HCT116 (cell line): ENCODE results near the gene ZNF239. TPM values are rescaled to one million over a fixed set of nuclear protein-coding genes. Genes with fewer than 3 reads are reported as not detected.

ENCODE experiments used
- ATAC-seq: fragments of 200-7000 bp; cut with Tn5 transposase; 2 replicates; pipeline ENCODE4 v1.9.1; 2020; ENCODE audit warnings: mild to moderate bottlenecking, moderate library complexity
- BruUV-seq: library from RNA; stranded (reverse); fragments of 400-500 nt; replicated peaks from 2 replicates; lab custom pipeline; 2021; lab: Mats Ljungman, UMichigan
- CTCF ChIA-PET: fragments of 300-600 bp; sonication (Branson Sonifier 250); formaldehyde crosslinking; loops from one replicate; lab custom pipeline; 2021; ENCODE audit warnings: antibody characterized with exemption; lab: Charles Lee
- POLR2A ChIA-PET: fragments of 300-600, 350-600 bp; sonication (Branson Sonifier 250); formaldehyde crosslinking; loops from one replicate; lab custom pipeline; 2021; ENCODE audit warnings: antibody characterized with exemption; lab: Charles Lee
- RAD21 ChIA-PET, 2 experiments: fragments of 300-600 bp; sonication (Branson Sonifier 250); formaldehyde crosslinking; loops; one replicate each; lab custom pipeline; 2023; ENCODE audit warnings: low total read pairs in 2 of 2; ENCODE audit not compliant: uncharacterized antibody in 2 of 2, unreplicated experiment in 2 of 2, low non-redundant PET in 1 of 2; lab: Charles Lee
- DNase-seq: peaks from one replicate; pipeline ENCODE4 v3.0.0-alpha.2; 2010; ENCODE audit warnings: low read depth, low spot score
- H2AFZ ChIP-seq: fragments of 200-600 bp; shearing (Covaris generic), sonication (generic); 2 replicates; pipeline ENCODE4 v1.6.1; 2017; ENCODE audit warnings: low read depth, mixed run types, mixed read lengths, antibody characterized with exemption, low read length; ENCODE audit not compliant: poor library complexity, severe bottlenecking
- H3K27ac ChIP-seq: 2 replicates; pipeline ENCODE4 v1.5.1; 2012; ENCODE audit warnings: low read depth, low read length
- H3K27me3 ChIP-seq: fragments of 200-600 bp; sonication (generic); 2 replicates; pipeline ENCODE4 v1.6.1; 2016; ENCODE audit warnings: mixed run types, low read length, mixed read lengths; ENCODE audit not compliant: insufficient read depth
- H3K36me3 ChIP-seq, 2 experiments: fragments of 200-500 bp in 1 of 2; fragments of 200-600 bp in 1 of 2; sonication (Bioruptor generic) in 1 of 2; sonication (generic) in 1 of 2; 2 replicates each; pipeline versions ENCODE4 v1.5.1 to v1.6.1; 2014 to 2016; ENCODE audit warnings: low read length in 2 of 2, inconsistent platforms in 1 of 2, mixed read lengths in 1 of 2, mixed run types in 1 of 2; ENCODE audit not compliant: insufficient read depth in 2 of 2, control insufficient read depth in 1 of 2
- H3K4me1 ChIP-seq, 2 experiments: fragments of 200-600 bp in 1 of 2; sonication (generic) in 1 of 2; 2 replicates each; pipeline versions ENCODE4 v1.5.1 to v1.6.1; 2012 to 2017; ENCODE audit warnings: low read length in 2 of 2, inconsistent platforms in 1 of 2, mild to moderate bottlenecking in 1 of 2, mixed read lengths in 1 of 2, mixed run types in 1 of 2, moderate library complexity in 1 of 2; ENCODE audit not compliant: insufficient read depth in 2 of 2, control insufficient read depth in 1 of 2
- H3K4me2 ChIP-seq: fragments of 200-600 bp; sonication (generic); 2 replicates; pipeline ENCODE4 v1.6.1; 2017; ENCODE audit warnings: mixed run types, low read length, mixed read lengths
- H3K4me3 ChIP-seq, 2 experiments: fragments of 200-600 bp in 1 of 2; sonication (generic) in 1 of 2; replicated peaks in 1 of 2; 2 replicates each; pipeline ENCODE4 v1.5.1; 2011 to 2016; ENCODE audit warnings: low read length in 2 of 2, control low read depth in 1 of 2, low read depth in 1 of 2, mild to moderate bottlenecking in 1 of 2, mixed read lengths in 1 of 2, mixed run types in 1 of 2
- H3K79me2 ChIP-seq: fragments of 200-600 bp; sonication (generic); 2 replicates; pipeline ENCODE4 v1.6.1; 2017; ENCODE audit warnings: mild to moderate bottlenecking, mixed run types, low read length, moderate library complexity, mixed read lengths; ENCODE audit not compliant: insufficient read depth
- H3K9ac ChIP-seq: fragments of 200-600 bp; sonication (generic); 2 replicates; pipeline ENCODE4 v1.6.1; 2016; ENCODE audit warnings: low read length, mixed read lengths
- H3K9me2 ChIP-seq: fragments of 200-600 bp; sonication (generic), shearing (Covaris generic); 2 replicates; pipeline ENCODE4 v1.6.1; 2017; ENCODE audit warnings: mixed run types, mild to moderate bottlenecking, moderate library complexity; ENCODE audit not compliant: insufficient read depth
- H3K9me3 ChIP-seq, 2 experiments: fragments of 200-500 bp in 1 of 2; fragments of 200-600 bp in 1 of 2; sonication (Bioruptor generic) in 1 of 2; sonication (generic) in 1 of 2; 2 replicates each; pipeline ENCODE4 v1.6.1; 2014 to 2017; ENCODE audit warnings: low read length in 2 of 2, mixed read lengths in 2 of 2, inconsistent platforms in 1 of 2, low read depth in 1 of 2, mild to moderate bottlenecking in 1 of 2, mixed run types in 1 of 2, moderate library complexity in 1 of 2; ENCODE audit not compliant: control insufficient read depth in 1 of 2, insufficient read depth in 1 of 2
- H4K20me1 ChIP-seq: fragments of 200-600 bp; sonication (generic), shearing (Covaris generic); 2 replicates; pipeline ENCODE4 v1.6.1; 2017; ENCODE audit warnings: mixed run types, mild to moderate bottlenecking, moderate library complexity; ENCODE audit not compliant: insufficient read depth
- CBX3 ChIP-seq: IDR thresholded peaks from 2 replicates; pipeline ENCODE4 v1.6.1; 2012; ENCODE audit warnings: low read depth
- CEBPB ChIP-seq: IDR thresholded peaks from 2 replicates; pipeline ENCODE4 v1.6.1; 2012; ENCODE audit warnings: low read depth
- EGR1 ChIP-seq: IDR thresholded peaks from 2 replicates; pipeline ENCODE4 v1.6.1; 2012; ENCODE audit warnings: low read depth
- EZH2 ChIP-seq: fragments of 200-600 bp; sonication (generic); IDR thresholded peaks from 2 replicates; pipeline ENCODE4 v1.6.1; 2017; ENCODE audit warnings: antibody characterized with exemption, mixed run types
- FOSL1 ChIP-seq: IDR thresholded peaks from 2 replicates; pipeline ENCODE4 v1.6.1; 2012; ENCODE audit warnings: low read depth
- JUND ChIP-seq: IDR thresholded peaks from 2 replicates; pipeline ENCODE4 v1.6.1; 2012
- MAX ChIP-seq: IDR thresholded peaks from 2 replicates; pipeline ENCODE4 v1.6.1; 2012
- RAD21 ChIP-seq: IDR thresholded peaks from 2 replicates; pipeline ENCODE4 v1.6.1; 2012; ENCODE audit warnings: low read depth, mild to moderate bottlenecking
- REST ChIP-seq: IDR thresholded peaks from 2 replicates; pipeline ENCODE4 v1.6.1; 2012; ENCODE audit warnings: low read depth
- SIN3A ChIP-seq: IDR thresholded peaks from 2 replicates; pipeline ENCODE4 v1.6.1; 2012; ENCODE audit warnings: low read depth
- SP1 ChIP-seq: IDR thresholded peaks from 2 replicates; pipeline ENCODE4 v1.6.1; 2012; ENCODE audit warnings: low read depth
- SRF ChIP-seq: IDR thresholded peaks from 2 replicates; pipeline ENCODE4 v1.6.1; 2012; ENCODE audit warnings: low read depth
- ZBTB33 ChIP-seq: IDR thresholded peaks from 2 replicates; pipeline ENCODE4 v1.6.1; 2011; ENCODE audit warnings: mild to moderate bottlenecking, low read length, moderate library complexity; ENCODE audit not compliant: insufficient replicate concordance; ENCODE audit errors: extremely low read depth
- ZFX ChIP-seq: fragments of 450-650 bp; IDR thresholded peaks from 2 replicates; pipeline ENCODE4 v1.6.1; 2017
- ZNF274 ChIP-seq: fragments of 200-500 bp; sonication (Bioruptor generic); IDR thresholded peaks from 2 replicates; pipeline ENCODE4 v1.6.1; 2014; ENCODE audit warnings: mild to moderate bottlenecking, low read depth, low read length, inconsistent platforms
- intact Hi-C: fragments of 100-400 bp; cut with micrococcal nuclease; formaldehyde crosslinking; loops from 2 replicates; pipeline ENCODE4 v1.10.0; 2022
- total RNA-seq: library from RNA; stranded (reverse); gene quantifications from one replicate; pipeline ENCODE4 v1.2.1, GENCODE V29; 2021; ENCODE audit not compliant: unreplicated experiment

ZNF239 gene
- total RNA-seq, 1 experiment from 2014 or later, result 4.4 TPM

GRCh38 chr10:43585981-43586729 is 11.7 kb upstream of the ZNF239 start:
- Histone ChIP-seq H2AFZ (no peak overlapping the region), H3K4me2 (no peak overlapping the region), H3K4me1 (no peaks in the 10 kb centered on the region), H3K9ac (no peak overlapping the region), H3K36me3 (no peaks in the 10 kb centered on the region), H3K27me3 (no peaks in the 10 kb centered on the region), H3K79me2 (no peaks in the 10 kb centered on the region), H3K9me2 (no peaks in the 10 kb centered on the region), H3K27ac (no peak overlapping the region), H4K20me1 (no peaks in the 10 kb centered on the region), H3K9me3 (no peaks in the 10 kb centered on the region; a peak in 1 of 4 replicates), H3K4me3 (no peak overlapping the region)
- intact Hi-C loops, result no loop called here
- ChIA-PET CTCF (no interaction called here), POLR2A (no interaction called here), RAD21 (no interaction called here)
- no peak for TF ChIP-seq SIN3A
- TF ChIP-seq JUND, result no peak
- no peak for TF ChIP-seq SP1
- TF ChIP-seq RAD21, result no peak
- no peak for TF ChIP-seq ZNF274
- TF ChIP-seq CBX3, result no peak
- no peak for TF ChIP-seq ZFX
- TF ChIP-seq MAX, result no peak
- no peak for TF ChIP-seq CEBPB
- no peak for TF ChIP-seq EGR1
- TF ChIP-seq REST, result no peak
- no peak for TF ChIP-seq ZBTB33
- no peak for TF ChIP-seq SRF
- TF ChIP-seq EZH2, result no peak
- no peak for TF ChIP-seq FOSL1
- ATAC-seq (no peak), DNase-seq (no peak)
- BruUV-seq, result no TSS peak
